ENCODE results near the gene AGK.

- TF ChIP-seq, protein P1, sequence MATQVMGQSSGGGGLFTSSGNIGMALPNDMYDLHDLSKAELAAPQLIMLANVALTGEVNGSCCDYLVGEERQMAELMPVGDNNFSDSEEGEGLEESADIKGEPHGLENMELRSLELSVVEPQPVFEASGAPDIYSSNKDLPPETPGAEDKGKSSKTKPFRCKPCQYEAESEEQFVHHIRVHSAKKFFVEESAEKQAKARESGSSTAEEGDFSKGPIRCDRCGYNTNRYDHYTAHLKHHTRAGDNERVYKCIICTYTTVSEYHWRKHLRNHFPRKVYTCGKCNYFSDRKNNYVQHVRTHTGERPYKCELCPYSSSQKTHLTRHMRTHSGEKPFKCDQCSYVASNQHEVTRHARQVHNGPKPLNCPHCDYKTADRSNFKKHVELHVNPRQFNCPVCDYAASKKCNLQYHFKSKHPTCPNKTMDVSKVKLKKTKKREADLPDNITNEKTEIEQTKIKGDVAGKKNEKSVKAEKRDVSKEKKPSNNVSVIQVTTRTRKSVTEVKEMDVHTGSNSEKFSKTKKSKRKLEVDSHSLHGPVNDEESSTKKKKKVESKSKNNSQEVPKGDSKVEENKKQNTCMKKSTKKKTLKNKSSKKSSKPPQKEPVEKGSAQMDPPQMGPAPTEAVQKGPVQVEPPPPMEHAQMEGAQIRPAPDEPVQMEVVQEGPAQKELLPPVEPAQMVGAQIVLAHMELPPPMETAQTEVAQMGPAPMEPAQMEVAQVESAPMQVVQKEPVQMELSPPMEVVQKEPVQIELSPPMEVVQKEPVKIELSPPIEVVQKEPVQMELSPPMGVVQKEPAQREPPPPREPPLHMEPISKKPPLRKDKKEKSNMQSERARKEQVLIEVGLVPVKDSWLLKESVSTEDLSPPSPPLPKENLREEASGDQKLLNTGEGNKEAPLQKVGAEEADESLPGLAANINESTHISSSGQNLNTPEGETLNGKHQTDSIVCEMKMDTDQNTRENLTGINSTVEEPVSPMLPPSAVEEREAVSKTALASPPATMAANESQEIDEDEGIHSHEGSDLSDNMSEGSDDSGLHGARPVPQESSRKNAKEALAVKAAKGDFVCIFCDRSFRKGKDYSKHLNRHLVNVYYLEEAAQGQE (IDR thresholded peaks at IDR 0.05): no peak
- TF ChIP-seq, protein P2, sequence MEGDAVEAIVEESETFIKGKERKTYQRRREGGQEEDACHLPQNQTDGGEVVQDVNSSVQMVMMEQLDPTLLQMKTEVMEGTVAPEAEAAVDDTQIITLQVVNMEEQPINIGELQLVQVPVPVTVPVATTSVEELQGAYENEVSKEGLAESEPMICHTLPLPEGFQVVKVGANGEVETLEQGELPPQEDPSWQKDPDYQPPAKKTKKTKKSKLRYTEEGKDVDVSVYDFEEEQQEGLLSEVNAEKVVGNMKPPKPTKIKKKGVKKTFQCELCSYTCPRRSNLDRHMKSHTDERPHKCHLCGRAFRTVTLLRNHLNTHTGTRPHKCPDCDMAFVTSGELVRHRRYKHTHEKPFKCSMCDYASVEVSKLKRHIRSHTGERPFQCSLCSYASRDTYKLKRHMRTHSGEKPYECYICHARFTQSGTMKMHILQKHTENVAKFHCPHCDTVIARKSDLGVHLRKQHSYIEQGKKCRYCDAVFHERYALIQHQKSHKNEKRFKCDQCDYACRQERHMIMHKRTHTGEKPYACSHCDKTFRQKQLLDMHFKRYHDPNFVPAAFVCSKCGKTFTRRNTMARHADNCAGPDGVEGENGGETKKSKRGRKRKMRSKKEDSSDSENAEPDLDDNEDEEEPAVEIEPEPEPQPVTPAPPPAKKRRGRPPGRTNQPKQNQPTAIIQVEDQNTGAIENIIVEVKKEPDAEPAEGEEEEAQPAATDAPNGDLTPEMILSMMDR (IDR thresholded peaks at IDR 0.05): no peak
- TF ChIP-seq KDM1A (IDR thresholded peaks at IDR 0.05; ENCODE audit: low read depth): no peak
- no peak for TF ChIP-seq JUN (IDR thresholded peaks at IDR 0.05)
- TF ChIP-seq HDAC2 (IDR thresholded peaks at IDR 0.05): no peak
- no peak for TF ChIP-seq FOSL2 (IDR thresholded peaks at IDR 0.05)
- TF ChIP-seq FOSL2 (CRISPR knock-in tag; IDR thresholded peaks at IDR 0.05): no peak
- no peak for TF ChIP-seq POLR2A (IDR thresholded peaks at IDR 0.05; ENCODE audit: low read length)
- no peak for TF ChIP-seq RARB (CRISPR knock-in tag; IDR thresholded peaks at IDR 0.05)
- TF ChIP-seq, protein P3, sequence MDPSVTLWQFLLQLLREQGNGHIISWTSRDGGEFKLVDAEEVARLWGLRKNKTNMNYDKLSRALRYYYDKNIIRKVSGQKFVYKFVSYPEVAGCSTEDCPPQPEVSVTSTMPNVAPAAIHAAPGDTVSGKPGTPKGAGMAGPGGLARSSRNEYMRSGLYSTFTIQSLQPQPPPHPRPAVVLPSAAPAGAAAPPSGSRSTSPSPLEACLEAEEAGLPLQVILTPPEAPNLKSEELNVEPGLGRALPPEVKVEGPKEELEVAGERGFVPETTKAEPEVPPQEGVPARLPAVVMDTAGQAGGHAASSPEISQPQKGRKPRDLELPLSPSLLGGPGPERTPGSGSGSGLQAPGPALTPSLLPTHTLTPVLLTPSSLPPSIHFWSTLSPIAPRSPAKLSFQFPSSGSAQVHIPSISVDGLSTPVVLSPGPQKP (IDR thresholded peaks at IDR 0.05; ENCODE audit: low read depth, low read length): no peak
- TF ChIP-seq ZC3H11A (IDR thresholded peaks at IDR 0.05): no peak
- no peak for TF ChIP-seq RCOR1 (IDR thresholded peaks at IDR 0.05; ENCODE audit: low read depth, low read length)
- TF ChIP-seq PBX3 (IDR thresholded peaks at IDR 0.05): no peak
These were observed 61.7 kb downstream of the AGK start for GRCh38 chr7:141612861-141613260.

All from A549 (cell line).